Upper lobe of left lung (tissue), 6 donors: Measurements from ENCODE around the gene PLK5. TPM values are rescaled to one million over a fixed set of nuclear protein-coding genes. Genes with fewer than 3 reads are reported as not detected.
"Not testable (repeated sequence)": the region's sequence is repeated elsewhere in the genome, so short reads cannot be mapped to it uniquely, and the experiment has no call there.

Source experiments
- ATAC-seq, 2 donors: fragments of 200-7000 bp; cut with Tn5 transposase; one replicate each; pipeline ENCODE4 v1.9.1; 2022; ENCODE audit warnings: mild to moderate bottlenecking in 2 of 2, moderate library complexity in 2 of 2; ENCODE audit not compliant: low FRiP score in 2 of 2
- DNase-seq, 2 donors: peaks; one replicate each; pipeline ENCODE4 v3.0.0-alpha.2; 2019 to 2020
- H3K27ac ChIP-seq, 4 donors: fragments of 200-600 bp; sonication (generic); one replicate each; pipeline ENCODE4 v1.5.1; 2016 to 2019
- H3K27me3 ChIP-seq, 4 donors: fragments of 200-600 bp; sonication (generic); one replicate each; pipeline ENCODE4 v1.5.1; 2017 to 2019
- H3K36me3 ChIP-seq, 4 donors: fragments of 200-600 bp; sonication (generic); one replicate each; pipeline ENCODE4 v1.5.1; 2016 to 2019
- H3K4me1 ChIP-seq, 4 donors: fragments of 200-600 bp; sonication (generic); one replicate each; pipeline ENCODE4 v1.5.1; 2018 to 2019
- H3K4me3 ChIP-seq, 4 donors: fragments of 200-600 bp; sonication (generic); one replicate each; pipeline ENCODE4 v1.5.1; 2017 to 2019; ENCODE audit warnings: mild to moderate bottlenecking in 2 of 4, moderate library complexity in 1 of 4
- H3K9me3 ChIP-seq, 4 donors: fragments of 200-600 bp; sonication (generic); one replicate each; pipeline ENCODE4 v1.5.1; 2018 to 2019
- EP300 ChIP-seq, 4 donors: sonication (generic); formaldehyde crosslinking; IDR thresholded peaks; one replicate each; pipeline ENCODE4 v1.5.1; 2017; ENCODE audit warnings: antibody characterized with exemption in 4 of 4, control low read depth in 2 of 4
- POLR2A ChIP-seq, 4 donors: fragments of 450-650 bp; IDR thresholded peaks; one replicate each; pipeline ENCODE4 v1.5.1; 2016 to 2017; ENCODE audit warnings: antibody characterized with exemption in 4 of 4, mild to moderate bottlenecking in 2 of 4
- POLR2AphosphoS5 ChIP-seq, 2 donors: sonication (generic); formaldehyde crosslinking; IDR thresholded peaks; one replicate each; pipeline ENCODE4 v1.5.1; 2017; ENCODE audit warnings: antibody characterized with exemption in 2 of 2
- WGBS, 2 donors: methylation state at CpG; one replicate each; pipeline ENCODE4 v1.1.5; 2017 to 2018; 5-methylcytosine and 5-hydroxymethylcytosine counted together
- total RNA-seq, 6 donors: library from RNA; depleted of rRNA in 4 of 6; stranded (reverse); fragments of >200 nt in 4 of 6; gene quantifications; one replicate each; pipeline versions ENCODE4 v1.1.0 to v1.2.1, GENCODE V29; 2016 to 2021
- TF ChIP-seq, protein P1 (sequence below), 6 experiments: fragments of 450-650 bp in 4 of 6; fragments of 200-600 bp in 2 of 6; sonication (generic) in 2 of 6; IDR thresholded peaks; one replicate each; pipeline ENCODE4 v1.5.1; 2016 to 2019; ENCODE audit warnings: antibody characterized with exemption in 6 of 6
- donor health status: DM: no; HTN: no; CAD: no; lungs with moderate emphysema.
- donor health status: DM: no; HTN: yes; CAD: no; lungs with severe emphysema.

PLK5 gene
- total RNA-seq, 6 donors from 2014 or later: not detected

DNA sequence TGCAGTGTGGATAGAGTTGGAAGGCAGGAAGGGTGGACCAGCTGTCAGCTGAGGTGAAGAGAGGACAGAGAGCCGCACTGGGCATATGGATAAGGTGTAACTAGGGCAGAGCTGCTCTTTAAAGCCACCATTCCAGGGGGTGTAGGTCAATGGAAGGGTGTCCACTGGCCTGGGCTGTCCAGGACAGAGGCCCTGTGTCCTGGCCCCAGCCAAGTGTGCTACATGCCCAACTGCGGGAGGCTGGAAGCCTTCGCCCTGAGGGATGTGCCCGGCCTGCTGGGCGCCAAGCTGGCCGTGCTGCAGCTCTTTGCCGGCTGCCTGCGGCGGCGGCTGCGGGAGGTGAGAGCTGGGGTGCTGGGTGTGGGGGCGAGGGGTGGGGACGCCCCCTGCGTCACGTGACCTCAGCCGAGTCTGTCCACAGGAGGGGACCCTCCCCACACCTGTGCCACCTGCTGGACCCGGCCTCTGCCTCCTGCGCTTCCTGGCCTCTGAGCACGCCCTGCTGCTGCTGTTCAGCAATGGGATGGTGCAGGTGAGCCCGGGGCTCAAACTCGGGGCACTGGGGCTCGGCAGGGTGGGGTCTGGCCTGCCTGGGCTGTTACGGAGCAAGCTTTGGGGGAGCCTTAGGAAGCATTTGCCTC is 9.8 kb downstream of the PLK5 start:
- peaks cover 0 to 7% (median under 1%) of the 10 kb centered on the region in 4 donors for H3K27me3 ChIP-seq
- no peak for ATAC-seq
- no peaks in the 10 kb centered on the region for H3K36me3 ChIP-seq
- peak in 1 of 2 donors; percentile 68 for DNase-seq
- no peak for TF ChIP-seq EP300 (IDR thresholded peaks at IDR 0.05)
- TF ChIP-seq POLR2AphosphoS5 (IDR thresholded peaks at IDR 0.05): no peak
- TF ChIP-seq POLR2A (IDR thresholded peaks at IDR 0.05): no peak
- TF ChIP-seq, protein P1, sequence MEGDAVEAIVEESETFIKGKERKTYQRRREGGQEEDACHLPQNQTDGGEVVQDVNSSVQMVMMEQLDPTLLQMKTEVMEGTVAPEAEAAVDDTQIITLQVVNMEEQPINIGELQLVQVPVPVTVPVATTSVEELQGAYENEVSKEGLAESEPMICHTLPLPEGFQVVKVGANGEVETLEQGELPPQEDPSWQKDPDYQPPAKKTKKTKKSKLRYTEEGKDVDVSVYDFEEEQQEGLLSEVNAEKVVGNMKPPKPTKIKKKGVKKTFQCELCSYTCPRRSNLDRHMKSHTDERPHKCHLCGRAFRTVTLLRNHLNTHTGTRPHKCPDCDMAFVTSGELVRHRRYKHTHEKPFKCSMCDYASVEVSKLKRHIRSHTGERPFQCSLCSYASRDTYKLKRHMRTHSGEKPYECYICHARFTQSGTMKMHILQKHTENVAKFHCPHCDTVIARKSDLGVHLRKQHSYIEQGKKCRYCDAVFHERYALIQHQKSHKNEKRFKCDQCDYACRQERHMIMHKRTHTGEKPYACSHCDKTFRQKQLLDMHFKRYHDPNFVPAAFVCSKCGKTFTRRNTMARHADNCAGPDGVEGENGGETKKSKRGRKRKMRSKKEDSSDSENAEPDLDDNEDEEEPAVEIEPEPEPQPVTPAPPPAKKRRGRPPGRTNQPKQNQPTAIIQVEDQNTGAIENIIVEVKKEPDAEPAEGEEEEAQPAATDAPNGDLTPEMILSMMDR (IDR thresholded peaks at IDR 0.05): no peak
- H3K4me3 ChIP-seq: no peak overlapping the region
- no peak overlapping the region for H3K27ac ChIP-seq
- 78 to 90% methylated on average over 5 to 22 of the region's 23 CpGs for WGBS, 2 donors
- H3K4me1 ChIP-seq: no peaks in the 10 kb centered on the region
- H3K9me3 ChIP-seq: no peaks in the 10 kb centered on the region

DNA sequence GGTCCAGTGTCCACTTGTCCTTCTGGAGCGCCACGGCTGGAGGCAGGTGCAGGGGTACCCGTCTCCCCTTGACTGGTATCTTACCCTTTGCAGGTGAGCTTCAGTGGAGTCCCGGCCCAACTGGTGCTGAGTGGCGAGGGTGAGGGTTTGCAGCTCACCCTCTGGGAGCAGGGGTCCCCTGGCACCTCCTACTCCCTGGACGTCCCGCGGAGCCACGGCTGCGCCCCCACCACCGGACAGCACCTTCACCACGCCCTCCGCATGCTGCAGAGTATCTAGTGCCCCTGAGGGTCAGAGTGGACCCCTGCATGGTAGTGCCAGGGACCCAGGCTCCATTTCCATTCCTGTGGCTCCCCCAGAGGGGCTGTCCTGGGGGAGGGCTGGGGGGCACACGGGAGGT is 11.1 kb downstream of the PLK5 start:
- no peaks in the 10 kb centered on the region for H3K9me3 ChIP-seq
- WGBS, 2 donors: 85 to 92% methylated on average over 7 to 13 of the region's 14 CpGs
- DNase-seq: peak in 1 of 2 donors; percentile 64
- TF ChIP-seq, protein P1 (IDR thresholded peaks at IDR 0.05): no peak
- TF ChIP-seq POLR2AphosphoS5 (IDR thresholded peaks at IDR 0.05) (no peak), POLR2A (IDR thresholded peaks at IDR 0.05) (no peak), EP300 (IDR thresholded peaks at IDR 0.05) (no peak)
- no peaks in the 10 kb centered on the region for H3K36me3 ChIP-seq
- peaks cover 0 to 3% (median under 1%) of the 10 kb centered on the region in 4 donors for H3K27me3 ChIP-seq
- H3K4me1 ChIP-seq: no peaks in the 10 kb centered on the region
- ATAC-seq: peak in 1 of 2 donors; percentile 30
- H3K4me3 ChIP-seq: no peak overlapping the region
- H3K27ac ChIP-seq: no peak overlapping the region

DNA sequence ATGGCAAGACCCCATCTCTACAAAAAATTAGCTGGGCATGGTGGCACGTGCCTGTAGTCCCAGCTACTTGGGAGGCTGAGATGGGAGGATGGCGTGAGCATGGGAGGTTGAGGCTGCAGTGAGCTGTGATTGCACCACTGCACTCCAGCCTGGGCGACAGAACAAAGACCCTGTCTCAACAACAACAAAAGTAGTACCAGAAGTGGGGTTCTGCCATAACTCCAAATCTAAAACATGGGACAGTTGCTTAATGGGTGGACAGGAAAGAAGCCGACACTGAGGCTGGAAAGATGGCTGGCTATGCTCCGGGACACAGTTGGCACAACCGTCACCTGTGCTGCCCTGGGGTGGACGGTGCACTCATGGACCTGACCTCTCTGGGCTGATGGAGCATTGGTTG is 11.8 kb downstream of the PLK5 start:
- not testable (repeated sequence) for H3K4me1 ChIP-seq, ATAC-seq, DNase-seq, H3K4me3 ChIP-seq, H3K9me3 ChIP-seq, H3K27me3 ChIP-seq, H3K36me3 ChIP-seq, H3K27ac ChIP-seq
- WGBS, 2 donors: 83 to 93% methylated on average over 6 to 7 of the region's 7 CpGs

DNA sequence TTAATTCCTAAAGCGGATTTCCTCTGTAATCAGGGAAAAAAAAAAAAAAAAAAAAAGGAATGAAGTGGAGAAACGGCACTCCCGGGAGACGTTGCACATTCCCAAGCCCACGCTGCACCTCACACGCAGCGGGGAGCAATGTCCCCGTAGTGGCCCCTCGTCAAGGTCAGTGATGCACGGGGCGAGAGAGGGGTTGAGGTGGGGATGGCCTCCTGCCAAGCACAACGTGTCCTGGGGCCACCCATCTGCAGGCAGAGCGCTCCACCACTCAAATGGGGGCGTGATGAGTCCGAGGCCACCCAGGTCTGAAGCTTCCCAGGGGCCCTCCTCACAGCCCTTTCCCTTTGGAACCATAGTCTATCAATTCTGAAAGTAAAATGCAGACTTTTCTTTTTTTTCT is 15.1 kb downstream of the PLK5 start:
- Histone ChIP-seq H3K27me3 (peaks cover 0 to 3% (median 0%) of the 10 kb centered on the region in 4 donors), H3K36me3 (no peaks in the 10 kb centered on the region), H3K4me1 (no peaks in the 10 kb centered on the region), H3K9me3 (no peaks in the 10 kb centered on the region), H3K4me3 (no peak overlapping the region), H3K27ac (no peak overlapping the region)
- 23 to 31% methylated on average over 15 of the region's 15 CpGs for WGBS, 2 donors
- ATAC-seq (no peak), DNase-seq (no peak)
- TF ChIP-seq POLR2A (IDR thresholded peaks at IDR 0.05): no peak
- TF ChIP-seq, protein P1 (IDR thresholded peaks at IDR 0.05): no peak
- TF ChIP-seq POLR2AphosphoS5 (IDR thresholded peaks at IDR 0.05): no peak
- TF ChIP-seq EP300 (IDR thresholded peaks at IDR 0.05): no peak

DNA sequence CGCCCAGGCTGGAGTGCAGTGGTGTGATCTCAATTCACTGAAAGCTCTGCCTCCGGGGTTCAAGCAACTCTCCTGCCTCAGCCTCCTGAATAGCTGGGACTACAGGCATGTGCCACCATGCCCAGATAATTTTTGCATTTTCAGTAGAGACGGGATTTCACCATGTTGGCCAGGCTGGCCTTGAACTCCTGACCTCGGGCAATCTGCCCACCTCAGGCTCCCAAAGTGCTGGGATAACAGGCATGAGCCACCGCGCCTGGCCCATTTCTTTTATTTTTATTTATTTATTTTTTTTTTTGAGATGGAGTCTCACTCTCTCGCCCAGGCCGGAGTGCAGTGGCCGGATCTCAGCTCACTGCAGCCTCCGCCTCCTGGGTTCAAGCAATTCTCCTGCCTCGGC is 15.9 kb downstream of the PLK5 start:
- 81 to 90% methylated on average over 10 of the region's 11 CpGs for WGBS, 2 donors
- not testable (repeated sequence) for DNase-seq, H3K9me3 ChIP-seq, H3K4me1 ChIP-seq, H3K4me3 ChIP-seq, H3K27me3 ChIP-seq, H3K36me3 ChIP-seq, ATAC-seq, H3K27ac ChIP-seq

DNA sequence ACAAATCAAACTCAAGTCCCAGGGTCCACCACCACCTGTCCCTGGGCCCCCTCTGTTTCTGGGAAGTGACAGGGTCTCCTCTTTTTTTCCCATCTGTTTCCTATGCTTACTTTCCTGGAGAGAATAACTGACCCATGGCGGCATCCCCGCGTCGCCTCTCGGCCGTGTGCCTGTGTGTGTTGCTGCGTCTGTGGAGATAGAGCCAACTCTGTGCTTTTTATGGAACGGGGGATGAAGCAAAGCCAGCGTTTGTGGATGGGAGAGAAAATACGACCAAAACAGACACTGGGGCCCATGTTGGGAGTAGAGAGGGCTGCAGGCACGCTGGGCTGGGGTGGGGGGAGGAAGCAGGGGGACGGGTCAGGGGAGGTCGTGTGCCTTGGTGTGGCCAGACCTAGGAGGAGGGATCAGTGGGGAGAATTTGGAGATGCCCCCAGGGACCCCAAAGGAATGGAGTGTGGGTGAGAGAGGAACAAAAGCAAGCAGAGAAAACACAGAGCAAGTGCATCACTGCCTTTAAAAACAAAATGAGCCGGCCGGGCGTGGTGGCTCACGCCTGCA is 16.6 kb downstream of the PLK5 start:
- Histone ChIP-seq H3K27me3 (peaks cover 0 to 3% (median 0%) of the 10 kb centered on the region in 4 donors), H3K9me3 (no peaks in the 10 kb centered on the region), H3K4me1 (no peaks in the 10 kb centered on the region), H3K36me3 (no peaks in the 10 kb centered on the region), H3K27ac (no peak overlapping the region), H3K4me3 (no peak overlapping the region)
- 28 to 46% methylated on average over 17 of the region's 17 CpGs for WGBS, 2 donors
- TF ChIP-seq EP300 (IDR thresholded peaks at IDR 0.05) (no peak), POLR2A (IDR thresholded peaks at IDR 0.05) (no peak), POLR2AphosphoS5 (IDR thresholded peaks at IDR 0.05) (no peak)
- TF ChIP-seq, protein P1 (IDR thresholded peaks at IDR 0.05): no peak
- DNase-seq (no peak), ATAC-seq (no peak)
